SKM-1 treated with dmso at 0.1 percent for 144 hours (cell line): ENCODE measurements around the gene SDF2.
"Not testable (repeated sequence)": the region's sequence is repeated elsewhere in the genome, so short reads cannot be mapped to it uniquely, and the experiment has no call there.

Source experiments
- DNase-seq: peaks from one replicate; lab custom pipeline; 2025; ENCODE audit not compliant: unreplicated experiment; lab: John Stamatoyannopoulos, UW

The SDF2 gene

GRCh38 chr17:28685366-28685765 lies 23.7 kb upstream of the SDF2 start:
- DNase-seq: no peak

DNA sequence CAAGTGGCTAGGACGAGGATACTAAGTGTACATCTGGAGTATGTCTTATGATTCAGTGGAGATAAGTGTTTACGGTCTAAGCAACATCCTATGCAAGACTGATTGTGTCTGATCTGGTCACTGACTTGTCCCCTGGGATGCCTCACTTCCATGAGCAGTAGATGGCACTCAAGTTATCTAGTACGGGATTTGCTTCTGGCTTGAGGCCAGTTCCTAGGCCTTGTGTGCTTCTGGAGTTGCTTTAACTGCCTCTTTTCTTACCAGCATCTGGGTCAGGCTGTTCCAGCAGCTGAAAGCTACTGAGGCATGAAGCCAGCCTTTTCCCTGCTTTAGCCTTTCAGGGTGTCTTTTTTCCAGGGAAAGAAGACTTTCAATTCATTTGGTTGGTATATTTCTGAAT lies 23.3 kb upstream of the SDF2 start:
- no peak for DNase-seq

- no peak for DNase-seq
Observed at GRCh38 chr17:28682655-28683054, 20.9 kb upstream of the SDF2 start.

DNA sequence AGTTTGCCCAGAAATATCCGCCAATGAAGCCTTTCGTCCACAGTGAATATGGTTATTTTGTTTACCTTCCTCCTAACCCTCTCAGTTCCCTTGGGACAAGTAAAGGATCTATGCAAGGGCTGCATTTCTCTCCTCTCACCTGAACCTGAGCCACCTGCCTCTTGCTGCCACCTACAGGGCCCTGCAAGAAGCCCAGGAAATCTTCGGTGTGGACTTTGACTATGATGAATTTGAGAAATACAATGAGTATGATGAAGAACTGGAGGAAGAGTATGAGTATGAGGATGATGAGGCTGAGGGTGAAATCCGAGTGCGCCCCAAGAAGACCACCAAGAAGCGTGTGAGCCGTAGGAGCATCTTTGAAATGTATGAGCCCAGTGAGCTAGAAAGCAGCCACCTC lies 14.3 kb upstream of the SDF2 start:
- DNase-seq: no peak

DNA sequence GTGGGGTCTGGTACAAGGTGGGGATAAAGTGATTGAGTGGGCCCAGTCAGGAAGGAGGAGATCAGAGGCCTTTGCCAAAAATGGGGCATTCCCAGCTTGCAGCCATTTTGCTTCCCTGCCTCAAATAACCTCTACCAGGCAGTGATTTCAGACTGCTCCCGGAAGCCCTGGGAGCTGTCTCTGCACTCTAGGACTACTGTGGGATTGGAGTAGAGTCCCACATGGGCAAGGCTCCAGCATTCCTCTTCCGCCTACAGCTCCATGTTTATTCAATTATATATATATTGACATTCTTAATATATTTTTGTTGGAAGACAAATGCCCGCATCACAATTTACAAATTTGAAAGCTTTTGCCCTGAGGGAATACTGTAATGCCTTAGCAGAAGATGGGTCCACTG lies 13.8 kb upstream of the SDF2 start:
- DNase-seq: no peak

- no peak for DNase-seq
Observed at GRCh38 chr17:28669918-28670317, 8.2 kb upstream of the SDF2 start.

GRCh38 chr17:28667870-28668269 lies 6.2 kb upstream of the SDF2 start:
- DNase-seq: no peak

GRCh38 chr17:28665994-28666393 lies 4.3 kb upstream of the SDF2 start:
- DNase-seq: no peak

- DNase-seq: no peak
Observed at GRCh38 chr17:28663723-28664122, 2.0 kb upstream of the SDF2 start.

DNA sequence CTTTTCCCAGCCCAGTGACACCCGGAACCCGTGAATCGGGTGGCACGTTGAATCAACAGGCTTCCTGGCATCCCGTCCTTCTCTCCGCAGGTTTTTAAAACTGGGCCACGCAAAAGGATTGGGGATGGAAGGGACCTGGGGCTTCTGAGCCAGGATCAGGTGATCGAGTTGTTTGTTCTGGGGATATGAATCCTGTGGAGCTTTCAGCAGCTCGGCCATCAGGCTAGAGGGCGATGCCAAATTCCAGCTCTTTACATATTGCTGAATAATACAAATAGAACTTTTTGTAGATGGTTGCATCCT lies 772 bp upstream of the SDF2 start:
- no peak for DNase-seq

DNA sequence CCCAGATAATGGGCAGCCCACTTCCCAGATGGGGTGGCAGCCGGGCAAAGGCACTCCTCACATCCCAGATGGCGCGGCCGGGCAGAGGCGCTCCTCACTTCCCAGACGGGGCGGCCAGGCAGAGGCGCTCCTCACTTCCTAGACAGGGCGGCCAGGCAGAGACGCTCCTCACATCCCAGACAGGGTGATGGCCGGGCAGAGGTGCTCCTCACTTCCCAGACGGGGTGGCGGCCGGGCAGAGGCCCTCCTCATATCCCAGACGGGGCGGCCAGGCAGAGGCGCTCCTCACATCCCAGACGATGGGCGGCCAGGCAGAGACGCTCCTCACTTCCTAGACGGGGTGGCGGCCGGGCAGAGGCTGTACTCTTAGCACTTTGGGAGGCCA lies 2.2 kb downstream of the SDF2 start:
- DNase-seq: not testable (repeated sequence)

DNA sequence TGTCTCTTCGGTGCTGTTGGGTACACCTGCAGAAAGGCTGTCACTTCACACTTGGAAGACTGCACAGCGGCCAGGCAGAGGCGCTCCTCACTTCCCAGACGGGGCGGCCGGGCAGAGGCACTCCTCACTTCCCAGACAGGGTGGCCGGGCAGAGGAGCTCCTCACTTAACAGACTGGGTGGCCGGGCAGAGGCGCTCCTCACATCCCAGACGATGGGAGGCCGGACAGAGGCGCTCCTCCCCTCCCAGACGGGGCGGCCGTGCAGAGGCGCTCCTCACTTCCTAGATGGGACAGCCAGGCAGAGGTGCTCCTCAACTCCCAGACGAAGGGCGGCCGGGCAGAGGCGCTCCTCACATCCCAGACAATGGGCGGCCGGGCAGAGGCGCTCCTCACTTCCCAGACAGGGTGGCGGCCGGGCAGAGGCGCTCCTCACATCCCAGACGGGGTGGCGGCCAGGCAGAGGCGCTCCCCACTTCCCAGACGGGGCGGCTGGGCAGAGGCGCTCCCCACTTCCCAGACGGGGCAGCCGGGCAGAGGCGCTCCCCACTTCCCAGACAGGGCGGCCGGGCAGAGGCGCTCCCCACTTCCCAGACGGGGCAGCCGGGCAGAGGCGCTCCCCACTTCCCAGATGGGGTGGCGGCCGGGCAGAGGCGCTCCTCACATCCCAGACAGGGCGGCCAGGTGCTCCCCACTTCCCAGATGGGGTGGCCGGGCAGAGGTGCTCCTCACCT lies 2.8 kb downstream of the SDF2 start:
- DNase-seq: not testable (repeated sequence)

DNA sequence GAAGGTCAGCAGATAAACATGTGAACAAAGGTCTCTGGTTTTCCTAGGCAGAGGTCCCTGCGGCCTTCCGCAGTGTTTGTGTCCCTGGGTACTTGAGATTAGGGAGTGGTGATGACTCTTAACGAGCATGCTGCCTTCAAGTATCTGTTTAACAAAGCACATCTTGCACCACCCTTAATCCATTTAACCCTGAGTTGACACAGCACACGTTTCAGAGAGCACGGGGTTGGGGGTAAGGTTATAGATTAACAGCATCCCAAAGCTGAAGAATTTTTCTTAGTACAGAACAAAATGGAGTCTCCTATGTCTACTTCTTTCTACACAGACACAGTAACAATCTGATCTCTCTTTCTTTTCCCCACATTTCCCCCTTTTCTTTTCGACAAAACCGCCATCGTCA lies 3.4 kb downstream of the SDF2 start:
- DNase-seq: not testable (repeated sequence)

DNA sequence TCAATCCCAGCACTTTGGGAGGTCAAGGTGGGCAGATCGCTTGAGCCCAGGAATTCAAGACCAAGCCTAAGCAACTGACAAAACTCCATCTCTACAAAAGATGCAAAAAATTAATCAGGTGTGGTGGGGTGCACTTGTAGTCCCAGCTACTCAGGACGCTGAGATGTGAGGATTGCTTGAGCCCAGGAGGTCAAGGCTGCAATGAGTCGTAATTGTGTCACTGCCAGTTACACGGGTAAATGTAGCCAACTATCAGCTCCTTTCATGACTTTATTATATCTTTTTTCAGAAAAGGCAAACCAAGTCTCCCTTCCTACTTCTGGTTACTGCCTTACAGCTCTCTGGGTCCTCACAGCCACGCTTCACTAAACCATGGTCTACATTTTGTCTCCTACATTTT lies 4.0 kb downstream of the SDF2 start:
- DNase-seq: no peak

DNA sequence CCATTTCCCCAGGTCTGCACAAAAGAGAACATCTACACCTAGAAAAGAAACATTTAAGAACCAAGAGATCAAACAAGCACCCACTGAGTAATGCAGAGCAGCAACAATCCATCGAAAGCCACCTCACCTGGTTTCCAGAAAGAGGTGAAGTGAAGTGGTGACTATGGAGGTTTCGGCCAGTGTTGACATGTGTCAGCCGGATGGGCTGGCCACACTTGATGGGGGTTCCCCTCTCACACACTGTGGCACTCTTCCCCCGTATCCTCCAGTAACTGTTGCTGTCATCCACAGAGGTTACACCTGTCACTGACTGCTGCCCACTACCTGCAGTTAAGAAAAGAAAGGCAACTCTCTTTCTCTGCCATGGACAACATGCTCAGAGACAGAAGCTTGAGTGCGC lies 6.5 kb downstream of the SDF2 start:
- no peak for DNase-seq

DNA sequence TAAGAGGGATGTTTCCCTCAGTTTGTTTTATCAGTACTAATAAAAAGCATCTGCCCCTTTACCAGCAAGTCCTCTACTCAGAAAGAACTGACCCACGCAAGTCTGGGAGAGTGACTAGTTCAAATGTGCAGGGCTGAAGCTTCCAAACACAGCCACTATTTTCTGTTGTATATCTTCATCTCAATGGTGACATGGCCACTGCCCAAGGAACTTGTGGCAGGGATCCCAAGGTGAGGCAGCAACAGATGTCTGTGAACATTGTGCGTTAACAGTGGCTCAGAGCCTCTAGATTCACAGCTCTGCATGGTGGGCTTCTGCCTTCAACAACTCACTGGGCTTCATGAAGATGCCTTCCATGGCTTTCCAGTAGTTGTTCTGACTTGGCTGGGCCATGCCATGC lies 13.0 kb downstream of the SDF2 start:
- no peak for DNase-seq

DNA sequence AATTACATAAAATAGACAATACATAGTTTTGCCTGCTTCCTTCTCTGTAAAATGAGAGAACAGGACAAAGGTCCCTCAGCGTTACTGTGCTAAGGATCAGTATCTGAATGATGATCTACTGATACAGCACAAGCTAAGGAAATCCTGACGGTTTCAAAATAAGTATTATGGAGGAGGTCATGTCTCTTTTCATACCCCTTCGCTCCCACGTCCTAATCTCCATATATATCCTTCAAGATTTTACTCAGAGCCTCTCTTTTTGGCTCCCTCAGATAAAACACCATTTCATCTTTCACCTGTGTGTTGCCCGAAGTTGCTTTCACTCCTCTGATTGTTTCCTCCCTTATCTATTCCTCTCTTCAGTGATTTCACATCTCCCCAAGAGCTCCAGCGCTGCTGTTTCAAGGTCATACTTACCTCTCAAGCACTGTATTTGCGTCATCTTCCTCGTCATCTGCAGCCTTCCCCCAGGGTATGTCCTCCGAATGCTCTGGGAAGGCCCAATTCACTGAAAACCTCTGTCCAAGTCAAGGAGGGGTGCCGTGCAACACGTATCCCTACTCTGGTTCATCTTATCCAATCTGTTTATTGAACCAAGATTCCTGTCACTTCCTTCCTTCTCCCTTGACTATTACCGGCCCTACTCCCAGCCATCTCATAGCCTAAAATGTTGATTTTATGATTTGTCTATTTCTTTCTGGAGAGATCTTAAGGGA lies 15.5 kb downstream of the SDF2 start:
- no peak for DNase-seq

- DNase-seq: no peak
Observed at GRCh38 chr17:28645576-28645939, 16.1 kb downstream of the SDF2 start.

GRCh38 chr17:28644787-28645575 lies 16.7 kb downstream of the SDF2 start, which contains the start of gene BLTP2:
Gene BLTP2, minus strand, starts transcription at chr17:28645158. Its CDS starts 102 bp downstream, at chr17:28645056.
- DNase-seq: peak; percentile 90

DNA sequence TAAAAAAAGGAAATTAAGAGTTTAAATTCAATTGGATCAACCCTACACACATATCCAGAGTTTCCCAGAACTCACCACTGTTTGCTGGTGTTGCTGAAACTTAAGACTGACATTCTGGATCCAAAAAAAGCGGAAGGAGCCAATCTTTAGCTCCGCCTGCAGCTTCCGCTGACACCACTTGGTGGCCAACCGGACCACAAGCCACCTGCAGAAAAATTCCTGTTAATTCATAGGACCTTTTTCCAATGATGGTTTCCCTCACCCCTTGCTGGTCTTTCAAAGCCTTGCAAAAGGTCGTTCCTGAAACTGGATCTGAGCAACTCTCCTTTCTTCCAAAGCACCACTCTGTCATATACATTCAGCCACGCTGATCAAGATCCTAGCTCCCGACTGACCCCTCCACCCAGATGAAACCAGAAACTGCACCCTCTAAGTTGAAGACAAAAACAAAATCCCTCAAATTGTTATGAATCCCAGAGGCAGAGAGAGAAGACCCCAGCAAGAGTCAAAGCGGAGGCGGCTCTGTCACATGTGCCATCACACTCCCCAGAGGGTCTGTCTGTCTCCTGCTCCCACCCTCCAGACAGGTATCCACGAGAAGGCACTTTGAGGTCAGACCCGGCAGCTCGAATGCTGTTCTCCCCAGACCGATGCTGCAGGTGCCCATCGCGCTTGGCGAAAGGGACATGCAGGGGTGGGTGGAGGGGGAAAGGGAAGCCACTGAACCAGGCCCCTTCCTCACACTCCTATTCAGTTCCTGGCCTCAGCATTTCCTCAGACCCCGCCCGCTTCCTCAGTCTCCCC lies 17.5 kb downstream of the SDF2 start:
- DNase-seq: peak; percentile 80

- DNase-seq: no peak
Observed at GRCh38 chr17:28641579-28641978, 20.1 kb downstream of the SDF2 start.
